ENCODE measurements around the gene NOC2L. TPM values are rescaled to one million over a fixed set of nuclear protein-coding genes. Genes with fewer than 3 reads are reported as not detected.

NOC2L gene
- total RNA-seq, 4 donors from 2014 or later, result 47.4 to 115 (median 74.2) TPM

DNA sequence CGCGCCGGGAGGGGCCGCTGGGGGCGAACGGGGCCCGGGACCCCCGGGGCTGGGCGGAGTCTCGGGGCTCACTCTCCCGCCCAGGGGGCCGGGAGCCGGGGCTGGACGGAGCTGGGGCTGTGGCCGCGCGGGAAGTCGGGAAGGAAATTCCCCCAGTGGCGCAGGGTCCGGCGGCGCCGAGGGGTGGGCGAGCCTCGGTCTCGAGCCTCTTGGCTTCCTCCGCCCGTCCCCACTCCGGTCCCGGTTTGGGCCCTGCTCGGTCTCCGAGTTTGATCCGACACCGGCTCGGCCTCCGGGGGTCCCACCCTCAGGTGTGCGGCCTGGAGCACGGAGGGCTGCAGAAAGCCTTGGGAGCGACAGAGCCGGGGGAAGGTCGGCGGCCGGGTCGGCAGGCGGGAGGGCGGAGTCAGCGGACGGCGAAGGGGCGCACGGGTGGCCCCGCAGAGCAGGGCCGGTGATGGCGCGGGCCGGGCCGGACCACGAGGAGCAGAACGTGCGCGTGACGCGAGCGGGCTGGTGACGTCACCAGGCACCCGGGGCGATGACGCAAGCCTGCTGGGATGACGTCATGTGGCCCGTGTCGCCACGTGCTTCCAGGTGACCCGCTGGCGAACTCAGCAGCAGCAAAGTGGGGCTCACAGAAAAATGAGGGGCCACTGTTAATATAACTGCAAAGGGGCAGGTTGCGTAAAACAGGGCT is 41.5 kb upstream of the NOC2L start:
- Histone ChIP-seq H3K9me3 (no peaks in the 10 kb centered on the region), H3K27ac (peak overlapping the region; percentile 84 to 92 (median 89)), H3K4me3 (peak overlapping the region; percentile 57 to 85 (median 71)), H3K4me1 (peaks cover 10 to 15% of the 10 kb centered on the region in 2 donors), H3K27me3 (peaks cover 4 to 11% (median 7%) of the 10 kb centered on the region in 3 donors), H3K36me3 (no peaks in the 10 kb centered on the region)
- DNase-seq, result peak in 1 of 2 donors; percentile 57
- peak; percentile 19 to 40 for TF ChIP-seq POLR2A (IDR thresholded peaks at IDR 0.05)
- TF ChIP-seq, protein P1, sequence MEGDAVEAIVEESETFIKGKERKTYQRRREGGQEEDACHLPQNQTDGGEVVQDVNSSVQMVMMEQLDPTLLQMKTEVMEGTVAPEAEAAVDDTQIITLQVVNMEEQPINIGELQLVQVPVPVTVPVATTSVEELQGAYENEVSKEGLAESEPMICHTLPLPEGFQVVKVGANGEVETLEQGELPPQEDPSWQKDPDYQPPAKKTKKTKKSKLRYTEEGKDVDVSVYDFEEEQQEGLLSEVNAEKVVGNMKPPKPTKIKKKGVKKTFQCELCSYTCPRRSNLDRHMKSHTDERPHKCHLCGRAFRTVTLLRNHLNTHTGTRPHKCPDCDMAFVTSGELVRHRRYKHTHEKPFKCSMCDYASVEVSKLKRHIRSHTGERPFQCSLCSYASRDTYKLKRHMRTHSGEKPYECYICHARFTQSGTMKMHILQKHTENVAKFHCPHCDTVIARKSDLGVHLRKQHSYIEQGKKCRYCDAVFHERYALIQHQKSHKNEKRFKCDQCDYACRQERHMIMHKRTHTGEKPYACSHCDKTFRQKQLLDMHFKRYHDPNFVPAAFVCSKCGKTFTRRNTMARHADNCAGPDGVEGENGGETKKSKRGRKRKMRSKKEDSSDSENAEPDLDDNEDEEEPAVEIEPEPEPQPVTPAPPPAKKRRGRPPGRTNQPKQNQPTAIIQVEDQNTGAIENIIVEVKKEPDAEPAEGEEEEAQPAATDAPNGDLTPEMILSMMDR (IDR thresholded peaks at IDR 0.05 in 4 of 5, conservative IDR thresholded peaks at IDR 0.05 in 1 of 5), result peak in 1 of 5 experiments; percentile 24
- in situ Hi-C loops (cut with MboI; ENCODE audit: low sequenced_read_pairs in 4 of 4), result no loop called here
- intact Hi-C loops (cut with DNase I; ENCODE audit: low total_unique reads), result loop anchor here (1.0 to 5.0 kb wide), 4 partner anchors 13 to 78 kb away; partner anchors contain the start of genes ISG15, PERM1 and SAMD11
- ATAC-seq, result peak; percentile 24 to 40

DNA sequence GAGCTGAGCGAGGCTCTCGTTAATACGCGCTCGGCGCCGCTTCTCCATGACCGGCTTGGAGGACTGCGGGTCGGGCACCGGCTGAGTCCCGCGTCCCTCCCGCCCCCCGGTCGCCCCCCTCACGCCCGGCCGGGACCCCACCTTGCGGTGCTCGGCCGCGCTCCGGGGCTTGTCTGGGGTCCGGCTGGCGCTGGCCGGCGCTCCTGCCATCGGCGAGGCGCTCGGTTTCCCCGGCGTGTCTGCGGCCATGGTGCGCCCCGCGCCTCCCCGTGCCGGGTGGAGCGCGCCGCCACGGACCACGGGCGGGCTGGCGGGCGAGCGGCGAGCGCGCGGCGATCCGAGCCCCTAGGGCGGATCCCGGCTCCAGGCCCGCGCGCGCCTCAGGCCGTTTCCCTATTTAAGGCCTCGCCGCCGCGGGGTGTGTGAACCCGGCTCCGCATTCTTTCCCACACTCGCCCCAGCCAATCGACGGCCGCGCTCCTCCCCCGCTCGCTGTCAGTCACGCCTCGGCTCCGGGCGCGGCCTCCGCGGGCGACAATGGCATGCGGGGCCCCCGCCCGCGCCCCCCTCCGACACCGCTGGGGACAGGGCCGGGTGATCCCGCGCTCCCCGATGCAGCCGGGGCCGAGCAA is 40.8 kb upstream of the NOC2L start, which contains the start of gene HES4:
Gene HES4 (minus strand): TSS at position 373 of the 632 bp plus-strand sequence. CDS start 124 bp downstream, at position 249.
- DNase-seq (peak; percentile 73 to 76), ATAC-seq (peak; percentile 68 to 76)
- Histone ChIP-seq H3K4me3 (peak within 1 kb of the TSS; percentile 57 to 85 (median 71)), H3K9me3 (no peaks in the 10 kb centered on the region), H3K27ac (peak within 1 kb of the TSS; percentile 84 to 92 (median 89)), H3K4me1 (peaks cover 4 to 8% of the 10 kb centered on the region in 2 donors), H3K27me3 (peaks cover 4 to 11% (median 7%) of the 10 kb centered on the region in 3 donors), H3K36me3 (no peaks in the 10 kb centered on the region)
- TF ChIP-seq, protein P1 (IDR thresholded peaks at IDR 0.05 in 4 of 5, conservative IDR thresholded peaks at IDR 0.05 in 1 of 5), result no peak
- peak; percentile 85 to 93 for TF ChIP-seq POLR2A (IDR thresholded peaks at IDR 0.05)
- in situ Hi-C loops (cut with MboI; ENCODE audit: low sequenced_read_pairs in 4 of 4) (no loop called here), intact Hi-C loops (cut with DNase I; ENCODE audit: low total_unique reads) (loop anchor here (1.0 to 5.0 kb wide), 4 partner anchors 13 to 78 kb away; partner anchors contain the start of genes ISG15, PERM1 and SAMD11)

DNA sequence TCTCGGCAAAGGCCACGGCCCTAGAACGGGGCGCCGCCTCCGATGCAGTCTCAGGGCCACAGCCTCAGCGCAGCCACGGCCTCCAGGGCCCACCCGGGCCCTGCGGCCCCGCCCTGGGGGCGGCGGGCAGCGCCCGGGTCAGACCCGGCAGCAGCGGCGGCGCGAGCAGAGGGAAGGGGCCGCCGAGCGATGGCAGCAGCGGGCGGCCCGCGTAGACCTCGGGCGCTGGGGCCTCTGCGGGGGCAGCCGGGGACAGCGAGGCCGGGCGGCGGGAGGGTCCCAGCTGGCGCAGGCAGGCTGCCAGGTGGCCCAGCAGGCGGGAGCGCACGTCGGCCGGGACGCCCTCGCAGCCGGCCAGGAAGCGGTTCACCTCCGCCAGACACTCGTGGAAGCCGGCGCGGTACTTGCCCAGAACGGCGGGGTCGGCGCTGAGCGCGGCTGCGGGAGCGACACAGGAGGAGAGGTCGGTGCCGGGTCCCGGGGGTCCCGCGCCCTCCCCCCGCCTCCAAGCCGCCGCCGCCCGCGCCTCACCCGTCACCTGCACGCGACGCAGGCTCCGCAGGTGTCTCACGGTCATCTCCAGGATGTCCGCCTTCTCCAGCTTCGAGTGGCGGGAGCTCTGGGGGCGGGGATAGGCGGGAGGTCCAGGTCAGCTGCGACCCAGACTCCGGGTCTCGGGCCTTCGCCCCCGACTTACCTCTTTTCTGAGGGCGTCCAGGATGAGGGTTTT is 40.1 kb upstream of the NOC2L start:
- TF ChIP-seq, protein P1 (IDR thresholded peaks at IDR 0.05 in 4 of 5, conservative IDR thresholded peaks at IDR 0.05 in 1 of 5), result no peak
- no peak for TF ChIP-seq POLR2A (IDR thresholded peaks at IDR 0.05)
- Histone ChIP-seq H3K36me3 (no peaks in the 10 kb centered on the region), H3K27ac (peak overlapping the region; percentile 84 to 92 (median 89)), H3K27me3 (peaks cover 4 to 11% (median 7%) of the 10 kb centered on the region in 3 donors), H3K4me1 (peaks cover 0 to 3% of the 10 kb centered on the region in 2 donors), H3K9me3 (no peaks in the 10 kb centered on the region), H3K4me3 (peak overlapping the region; percentile 57 to 85 (median 71))
- intact Hi-C loops (cut with DNase I; ENCODE audit: low total_unique reads), result no loop called here
- DNase-seq (no peak), ATAC-seq (peak; percentile 4 to 5)
- in situ Hi-C loops (cut with MboI; ENCODE audit: low sequenced_read_pairs in 4 of 4), result no loop called here

DNA sequence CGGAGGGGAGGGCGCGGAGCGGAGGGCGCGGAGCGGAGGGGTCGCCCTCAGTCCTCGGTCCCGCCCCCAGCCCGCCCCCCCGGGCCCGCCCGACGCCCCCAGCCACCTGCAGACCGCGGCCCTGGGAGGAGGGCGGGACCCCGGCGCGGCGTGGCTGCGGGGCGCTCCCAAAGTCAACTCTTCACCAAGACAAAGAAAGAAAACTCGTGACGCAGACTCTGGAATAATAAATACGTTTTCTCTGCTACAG is 39.6 kb upstream of the NOC2L start:
- Histone ChIP-seq H3K9me3 (no peaks in the 10 kb centered on the region), H3K27me3 (peaks cover 4 to 11% (median 7%) of the 10 kb centered on the region in 3 donors), H3K4me1 (peaks cover 0 to 3% of the 10 kb centered on the region in 2 donors), H3K36me3 (no peaks in the 10 kb centered on the region), H3K4me3 (peak overlapping the region; percentile 34 to 85 (median 71)), H3K27ac (peak overlapping the region in 2 of 4 donors; percentile 84 to 89)
- TF ChIP-seq, protein P1 (IDR thresholded peaks at IDR 0.05 in 4 of 5, conservative IDR thresholded peaks at IDR 0.05 in 1 of 5), result no peak
- TF ChIP-seq POLR2A (IDR thresholded peaks at IDR 0.05), result no peak
- ATAC-seq, result no peak
- intact Hi-C loops (cut with DNase I; ENCODE audit: low total_unique reads) (no loop called here), in situ Hi-C loops (cut with MboI; ENCODE audit: low sequenced_read_pairs in 4 of 4) (no loop called here)
- no peak for DNase-seq

Data from gastrocnemius medialis (tissue), 4 donors.